Panc1 (cell line): ENCODE measurements around the gene CSMD2.

Experiments
- CTCF ChIP-seq: fragments of 450-650 bp; IDR thresholded peaks from 2 replicates; pipeline ENCODE4 v1.5.1; 2017; ENCODE audit warnings: mild to moderate bottlenecking
- POLR2AphosphoS5 ChIP-seq: IDR thresholded peaks from 2 replicates; pipeline ENCODE4 v1.6.1; 2012; ENCODE audit warnings: mild to moderate bottlenecking, low read depth, low read length, moderate library complexity
- REST ChIP-seq, 2 experiments: IDR thresholded peaks; 2 replicates each; pipeline ENCODE4 v1.6.1; 2011 to 2012; ENCODE audit warnings: low read depth in 2 of 2, control low read depth in 1 of 2, low read length in 1 of 2, mild to moderate bottlenecking in 1 of 2, moderate library complexity in 1 of 2; ENCODE audit not compliant: insufficient read depth in 1 of 2

- TF ChIP-seq CTCF (no peak), POLR2AphosphoS5 (no peak), REST (IDR thresholded peaks at IDR 0.05; ENCODE audit: insufficient read depth in 1 of 2, low read depth in 2 of 2, low read length in 1 of 2) (no peak)
Measured at GRCh38 chr1:33706634-33707255, 458.3 kb downstream of the CSMD2 start.
